HepG2 (cell line): ENCODE data around the gene ARPC1B. TPM values are rescaled to one million over a fixed set of nuclear protein-coding genes. Genes with fewer than 3 reads are reported as not detected.

Experiments
- ASH2L ChIP-seq: fragments of 300-600, 200-600 bp; sonication (generic); IDR thresholded peaks from 2 replicates; pipeline ENCODE4 v1.7.0; 2017; ENCODE audit warnings: low read depth, mild to moderate bottlenecking, moderate library complexity, mixed read lengths, low read length; ENCODE audit not compliant: insufficient read length
- CBFB ChIP-seq: sonication (generic); formaldehyde crosslinking; IDR thresholded peaks from 2 replicates; pipeline ENCODE4 v1.4.0; 2020; ENCODE audit warnings: missing genetic modification reagents
- CCAR2 ChIP-seq: fragments of 200-400 bp; formaldehyde crosslinking; optimal IDR thresholded peaks from 2 replicates; pipeline ENCODE3; 2018; ENCODE audit warnings: low read depth, mild to moderate bottlenecking, low read length, moderate library complexity
- CREBL2 ChIP-seq: sonication (generic); formaldehyde crosslinking; IDR thresholded peaks from 2 replicates; pipeline ENCODE4 v1.8.1; 2023; ENCODE audit warnings: missing genetic modification reagents, mild to moderate bottlenecking, borderline replicate concordance
- CSRNP2 ChIP-seq: sonication (generic); formaldehyde crosslinking; conservative IDR thresholded peaks from 2 replicates; pipeline ENCODE4 v1.8.0; 2022; ENCODE audit warnings: low read depth, missing genetic modification reagents
- GMEB2 ChIP-seq: IDR thresholded peaks from 2 replicates; pipeline ENCODE4 v1.6.1; 2016; ENCODE audit warnings: missing biosample characterization, missing genetic modification reagents, low read depth
- GTF2F1 ChIP-seq: fragments of 150-350 bp; IDR thresholded peaks from 2 replicates; pipeline ENCODE4 v1.6.1; 2014; ENCODE audit warnings: low read length
- LCORL ChIP-seq, 2 experiments: fragments of 450-650 bp in 1 of 2; sonication (generic) in 1 of 2; formaldehyde crosslinking in 1 of 2; IDR thresholded peaks; 2 replicates each; pipeline versions ENCODE4 v1.5.0 to v1.6.1; 2017 to 2020; ENCODE audit warnings: antibody characterized with exemption in 1 of 2, missing genetic modification reagents in 1 of 2
- MXD1 ChIP-seq: sonication (generic); formaldehyde crosslinking; IDR thresholded peaks from 2 replicates; pipeline ENCODE4 v1.4.0; 2020; ENCODE audit warnings: mild to moderate bottlenecking, missing genetic modification reagents
- NFIC ChIP-seq: IDR thresholded peaks from 2 replicates; pipeline ENCODE4 v1.6.1; 2012; ENCODE audit warnings: mild to moderate bottlenecking, low read length, inconsistent platforms
- NR0B2 ChIP-seq: sonication (generic); formaldehyde crosslinking; IDR thresholded peaks from 2 replicates; pipeline ENCODE4 v1.4.0; 2020; ENCODE audit warnings: mild to moderate bottlenecking, missing genetic modification reagents
- POLR2AphosphoS2 ChIP-seq: IDR thresholded peaks from 2 replicates; pipeline ENCODE4 v1.6.1; 2011; ENCODE audit warnings: low read depth, low read length, improper control_type of control experiment
- RARG ChIP-seq: sonication (generic); formaldehyde crosslinking; IDR thresholded peaks from 2 replicates; pipeline ENCODE4 v1.4.0; 2020; ENCODE audit warnings: low read depth, mild to moderate bottlenecking, missing genetic modification reagents
- SMAD9 ChIP-seq: sonication (generic); formaldehyde crosslinking; IDR thresholded peaks from 2 replicates; pipeline ENCODE4 v1.5.1; 2020; ENCODE audit warnings: mild to moderate bottlenecking, missing genetic modification reagents
- SRF ChIP-seq: IDR thresholded peaks from 2 replicates; pipeline ENCODE4 v1.6.1; 2011; ENCODE audit warnings: mild to moderate bottlenecking, low read depth, low read length, moderate library complexity
- ZBTB2 ChIP-seq: sonication (generic); formaldehyde crosslinking; IDR thresholded peaks from 2 replicates; pipeline ENCODE4 v1.8.0; 2022; ENCODE audit warnings: low read depth, missing genetic modification reagents
- ZBTB44 ChIP-seq: sonication (generic); formaldehyde crosslinking; IDR thresholded peaks from 2 replicates; pipeline ENCODE4 v1.4.0; 2020; ENCODE audit warnings: missing genetic modification reagents
- ZIK1 ChIP-seq: sonication (generic); formaldehyde crosslinking; IDR thresholded peaks from 2 replicates; pipeline ENCODE4 v1.5.0; 2020; ENCODE audit warnings: mild to moderate bottlenecking, low read depth, missing genetic modification reagents, borderline replicate concordance
- ZNF616 ChIP-seq: sonication (generic); formaldehyde crosslinking; IDR thresholded peaks from 2 replicates; pipeline ENCODE4 v1.5.0; 2020; ENCODE audit warnings: low read depth, mild to moderate bottlenecking, missing genetic modification reagents
- polyA plus RNA-seq, 8 experiments: library from polyadenylated mRNA; depleted of rRNA in 3 of 8; stranded (reverse) in 7 of 8; unstranded in 1 of 8; fragments of >200 nt; fragmentation: Illumina TruSeq in 4 of 8; extraction: Trizol in 4 of 8; gene quantifications; 2 replicates each; pipeline versions ENCODE4 v1.2.1 to v1.2.3, GENCODE V29; 2011 to 2016; ENCODE audit warnings: low read depth in 4 of 8, missing spikeins in 1 of 8, mixed read lengths in 1 of 8; ENCODE audit not compliant: insufficient read depth in 1 of 8
- total RNA-seq, 5 experiments: library from RNA; depleted of rRNA; stranded (reverse); fragments of >200 nt; fragmentation: Illumina TruSeq; extraction: Trizol; gene quantifications; 2 replicates each; pipeline ENCODE4 v1.2.3, GENCODE V29; 2016; ENCODE audit warnings: low read depth in 1 of 5

ARPC1B gene
- total and polyA plus RNA-seq, 2 of the 13 experiments (the other 11 are each of a cell fraction or from before 2014, with no cell fraction given): 72.9 to 89.1 TPM

GRCh38 chr7:99372275-99373090 lies 2.0 kb upstream of the ARPC1B start (continued):
- TF ChIP-seq MXD1 (no peak), SRF (no peak), GMEB2 (CRISPR knock-in tag) (no peak), NFIC (no peak), ASH2L (peak; percentile 44), CSRNP2 (CRISPR knock-in tag) (no peak), ZBTB44 (CRISPR knock-in tag) (no peak), NR0B2 (CRISPR knock-in tag) (no peak), ZBTB2 (no peak), ZNF616 (CRISPR knock-in tag) (no peak), GTF2F1 (no peak), SMAD9 (CRISPR knock-in tag) (no peak), CREBL2 (no peak), POLR2AphosphoS2 (no peak), LCORL (IDR thresholded peaks at IDR 0.05) (no peak), LCORL (CRISPR knock-in tag; IDR thresholded peaks at IDR 0.05) (peak; percentile 90), CCAR2 (peak; percentile 23), RARG (CRISPR knock-in tag) (no peak), ZIK1 (CRISPR knock-in tag) (no peak), CBFB (CRISPR knock-in tag) (peak; percentile 37; the same call in 1 of the 2 replicates)
